ENCODE measurements around the gene GPR39. TPM values are rescaled to one million over a fixed set of nuclear protein-coding genes. Genes with fewer than 3 reads are reported as not detected.

Gene GPR39
- total and polyA plus RNA-seq, 2 donors from 2014 or later = 4.9 to 8.7 TPM

DNA sequence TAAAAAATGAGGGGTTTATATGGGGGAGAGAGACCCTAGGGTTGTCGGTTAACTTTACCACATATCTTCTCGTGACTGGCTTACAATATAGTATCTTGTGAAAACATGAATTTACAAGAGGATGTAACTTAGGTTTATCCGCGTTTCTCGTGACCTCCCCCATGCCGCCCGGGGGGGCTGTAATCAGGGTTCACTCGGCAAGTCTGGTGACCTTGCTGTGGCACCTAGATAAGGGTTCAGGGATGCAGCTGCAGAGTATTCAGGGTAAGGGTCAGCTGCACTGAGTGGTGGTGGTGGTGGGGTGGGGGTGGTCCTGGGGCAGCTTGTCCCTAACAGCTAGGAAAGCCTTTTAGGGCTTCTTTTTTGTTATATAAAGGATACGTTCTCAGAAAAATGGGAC, 141.1 kb downstream of the GPR39 start:
- H3K9me3 ChIP-seq (ENCODE audit: control insufficient read depth in 2 of 3, insufficient read depth in 1 of 3, low read length in 3 of 3) = no peaks in the 10 kb centered on the region
- H3K36me3 ChIP-seq (ENCODE audit: control insufficient read depth in 2 of 3, insufficient read depth in 3 of 3, low read length in 3 of 3) = no peaks in the 10 kb centered on the region
- no peaks in the 10 kb centered on the region for H3K4me1 ChIP-seq (ENCODE audit: control insufficient read depth in 2 of 3, insufficient read depth in 2 of 3, low read depth in 1 of 3, low read length in 3 of 3)
- H3K27me3 ChIP-seq (ENCODE audit: control insufficient read depth, insufficient read depth, low read length) = no peaks in the 10 kb centered on the region
- H3K4me3 ChIP-seq (ENCODE audit: low read length in 3 of 3) = no peak overlapping the region
- intact Hi-C loops (cut with DNase I) = no loop called here
- FAIRE-seq (no peak), DNase-seq (peak in 1 of 5 donors; percentile 8)
- no peak overlapping the region for H3K9ac ChIP-seq (ENCODE audit: low read length in 3 of 3)
- H3K27ac ChIP-seq (ENCODE audit: low read depth in 2 of 2, low read length in 2 of 2) = no peak overlapping the region
- TF ChIP-seq CTCF (IDR thresholded peaks at IDR 0.05; ENCODE audit: borderline replicate concordance, extremely low read depth, insufficient read depth) = no peak

DNA sequence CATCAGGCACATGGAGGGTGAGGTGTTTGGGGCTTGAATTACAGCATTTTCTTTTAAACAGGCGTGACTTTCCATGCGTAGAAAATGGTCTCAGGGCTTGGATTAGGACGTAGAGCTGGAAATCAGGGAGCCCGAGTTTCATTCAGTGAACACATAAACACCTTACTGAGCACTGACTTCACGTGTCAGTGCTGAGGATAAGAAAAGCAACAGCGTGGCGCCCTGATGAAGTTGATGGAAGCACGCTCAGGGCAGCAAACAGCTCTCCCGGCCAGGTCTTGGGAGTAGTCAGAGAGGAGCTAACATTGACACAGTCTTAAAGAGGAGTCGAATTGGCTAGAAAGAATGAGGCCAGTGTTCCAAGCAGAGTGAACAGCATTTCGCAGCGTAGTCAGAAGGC, 142.7 kb downstream of the GPR39 start:
- no peak overlapping the region for H3K27ac ChIP-seq (ENCODE audit: low read depth in 2 of 2, low read length in 2 of 2)
- FAIRE-seq (no peak), DNase-seq (peak in 2 of 5 donors; percentile 8 to 17)
- no peak overlapping the region for H3K4me3 ChIP-seq (ENCODE audit: low read length in 3 of 3)
- intact Hi-C loops (cut with DNase I) = no loop called here
- no peaks in the 10 kb centered on the region for H3K9me3 ChIP-seq (ENCODE audit: control insufficient read depth in 2 of 3, insufficient read depth in 1 of 3, low read length in 3 of 3)
- H3K27me3 ChIP-seq (ENCODE audit: control insufficient read depth, insufficient read depth, low read length) = no peaks in the 10 kb centered on the region
- H3K4me1 ChIP-seq (ENCODE audit: control insufficient read depth in 2 of 3, insufficient read depth in 2 of 3, low read depth in 1 of 3, low read length in 3 of 3) = no peaks in the 10 kb centered on the region
- no peaks in the 10 kb centered on the region for H3K36me3 ChIP-seq (ENCODE audit: control insufficient read depth in 2 of 3, insufficient read depth in 3 of 3, low read length in 3 of 3)
- H3K9ac ChIP-seq (ENCODE audit: low read length in 3 of 3) = no peak overlapping the region
- no peak for TF ChIP-seq CTCF (IDR thresholded peaks at IDR 0.05; ENCODE audit: borderline replicate concordance, extremely low read depth, insufficient read depth)

DNA sequence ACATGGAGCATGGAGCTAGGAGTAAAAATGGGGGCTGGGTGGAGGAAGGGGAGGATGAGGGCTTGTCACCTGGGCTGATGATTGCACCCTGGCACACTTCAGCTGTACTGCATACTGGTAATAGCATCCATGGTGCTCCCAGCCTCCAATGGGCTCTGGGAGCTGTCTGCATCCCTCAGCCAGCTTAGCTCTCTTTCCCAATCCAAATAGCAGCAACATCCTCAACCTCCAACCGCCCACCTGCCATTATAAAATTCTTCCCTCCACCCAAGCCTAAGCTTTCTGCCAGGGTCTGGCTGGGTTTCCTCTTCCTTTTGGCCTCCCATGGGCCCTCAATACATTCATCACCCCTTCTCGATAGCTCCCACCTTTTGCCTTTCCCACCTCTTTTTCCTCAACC, 143.3 kb downstream of the GPR39 start:
- Histone ChIP-seq H3K4me3 (ENCODE audit: low read length in 3 of 3) (no peak overlapping the region), H3K4me1 (ENCODE audit: control insufficient read depth in 2 of 3, insufficient read depth in 2 of 3, low read depth in 1 of 3, low read length in 3 of 3) (no peaks in the 10 kb centered on the region), H3K9me3 (ENCODE audit: control insufficient read depth in 2 of 3, insufficient read depth in 1 of 3, low read length in 3 of 3) (no peaks in the 10 kb centered on the region), H3K36me3 (ENCODE audit: control insufficient read depth in 2 of 3, insufficient read depth in 3 of 3, low read length in 3 of 3) (no peaks in the 10 kb centered on the region), H3K9ac (ENCODE audit: low read length in 3 of 3) (no peak overlapping the region), H3K27ac (ENCODE audit: low read depth in 2 of 2, low read length in 2 of 2) (no peak overlapping the region), H3K27me3 (ENCODE audit: control insufficient read depth, insufficient read depth, low read length) (no peaks in the 10 kb centered on the region)
- intact Hi-C loops (cut with DNase I) = no loop called here
- DNase-seq (peak in 2 of 5 donors; percentile 3 to 10), FAIRE-seq (no peak)
- no peak for TF ChIP-seq CTCF (IDR thresholded peaks at IDR 0.05; ENCODE audit: borderline replicate concordance, extremely low read depth, insufficient read depth)

DNA sequence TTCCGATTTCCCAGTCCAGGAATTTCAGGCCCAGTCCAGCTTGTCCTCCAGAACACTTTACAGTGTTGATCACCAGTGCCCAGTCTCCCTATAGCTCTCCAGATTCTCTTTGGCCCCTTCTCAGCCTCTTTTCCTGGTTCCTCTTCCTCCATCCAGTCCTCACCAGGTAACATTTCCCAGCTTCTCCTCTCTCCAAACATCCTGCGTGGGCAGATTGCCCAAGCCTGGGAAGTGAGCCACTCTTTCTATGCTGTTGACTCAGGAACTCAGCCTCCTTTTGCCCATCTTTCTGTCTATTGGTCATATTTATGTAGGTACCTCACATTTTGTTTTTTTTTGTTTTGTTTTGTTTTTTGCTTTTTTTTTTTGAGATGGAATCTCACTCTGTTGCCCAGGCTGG, 144.0 kb downstream of the GPR39 start:
- H3K36me3 ChIP-seq (ENCODE audit: control insufficient read depth in 2 of 3, insufficient read depth in 3 of 3, low read length in 3 of 3) = no peaks in the 10 kb centered on the region
- H3K27ac ChIP-seq (ENCODE audit: low read depth in 2 of 2, low read length in 2 of 2) = no peak overlapping the region
- no peaks in the 10 kb centered on the region for H3K4me1 ChIP-seq (ENCODE audit: control insufficient read depth in 2 of 3, insufficient read depth in 2 of 3, low read depth in 1 of 3, low read length in 3 of 3)
- no peak overlapping the region for H3K4me3 ChIP-seq (ENCODE audit: low read length in 3 of 3)
- intact Hi-C loops (cut with DNase I) = no loop called here
- H3K9ac ChIP-seq (ENCODE audit: low read length in 3 of 3) = no peak overlapping the region
- no peaks in the 10 kb centered on the region for H3K9me3 ChIP-seq (ENCODE audit: control insufficient read depth in 2 of 3, insufficient read depth in 1 of 3, low read length in 3 of 3)
- no peak for TF ChIP-seq CTCF (IDR thresholded peaks at IDR 0.05; ENCODE audit: borderline replicate concordance, extremely low read depth, insufficient read depth)
- DNase-seq (peak in 2 of 5 donors; percentile 1 to 21), FAIRE-seq (no peak)
- no peaks in the 10 kb centered on the region for H3K27me3 ChIP-seq (ENCODE audit: control insufficient read depth, insufficient read depth, low read length)
